Uterus (tissue), 4 donors: ENCODE results near the gene BSPH1. TPM values are rescaled to one million over a fixed set of nuclear protein-coding genes. Genes with fewer than 3 reads are reported as not detected.

Source experiments
- DNase-seq, 2 donors: peaks; one replicate each; pipeline ENCODE4 v3.0.0-alpha.2; 2019 to 2020
- H3K27ac ChIP-seq, 2 donors: fragments of 200-600 bp; sonication (generic); 1 replicate in 1 of 2; 2 replicates in 1 of 2; pipeline ENCODE4 v1.5.1; 2016 to 2018
- H3K27me3 ChIP-seq, 2 donors: fragments of 200-600 bp; sonication (generic); one replicate each; pipeline ENCODE4 v1.5.1; 2018 to 2019; ENCODE audit warnings: control low read depth in 1 of 2
- H3K36me3 ChIP-seq, 2 donors: fragments of 200-600 bp; sonication (generic); one replicate each; pipeline ENCODE4 v1.5.1; 2019; ENCODE audit warnings: control low read depth in 1 of 2
- H3K4me1 ChIP-seq, 2 donors: fragments of 200-600 bp; sonication (generic); one replicate each; pipeline ENCODE4 v1.5.1; 2018 to 2019; ENCODE audit warnings: control low read depth in 1 of 2
- H3K4me3 ChIP-seq, 2 donors: fragments of 200-600 bp; sonication (generic); 1 replicate in 1 of 2; 2 replicates in 1 of 2; pipeline ENCODE4 v1.5.1; 2018 to 2019; ENCODE audit warnings: mild to moderate bottlenecking in 1 of 2
- H3K9me3 ChIP-seq, 2 donors: fragments of 200-600 bp; sonication (generic); one replicate each; pipeline ENCODE4 v1.5.1; 2019; ENCODE audit warnings: control low read depth in 1 of 2
- CTCF ChIP-seq, 4 experiments: fragments of 200-600 bp in 2 of 4; fragments of 450-650 bp in 2 of 4; sonication (generic) in 2 of 4; IDR thresholded peaks; one replicate each; pipeline ENCODE4 v1.5.1; 2016 to 2019; ENCODE audit warnings: antibody characterized with exemption in 4 of 4, mild to moderate bottlenecking in 2 of 4, moderate library complexity in 1 of 4
- POLR2A ChIP-seq, 2 donors: fragments of 450-650 bp; IDR thresholded peaks; one replicate each; pipeline ENCODE4 v1.6.1; 2016; ENCODE audit warnings: antibody characterized with exemption in 2 of 2, mild to moderate bottlenecking in 1 of 2, moderate library complexity in 1 of 2
- intact Hi-C: fragments of 100-400 bp; cut with DNase I; formaldehyde crosslinking; loops from one replicate; pipeline ENCODE4 v1.15.1; 2023; ENCODE audit warnings: low total_unique reads
- total RNA-seq, 4 donors: library from RNA; depleted of rRNA in 3 of 4; stranded (reverse); fragments of >200 nt in 3 of 4; gene quantifications; one replicate each; pipeline versions ENCODE4 v1.1.0 to v1.2.4, GENCODE V29; 2014 to 2023
- donor health status: DM: yes; HTN: yes; CAD: no.

Gene BSPH1
- not detected for total RNA-seq

- no peak for TF ChIP-seq CTCF (IDR thresholded peaks at IDR 0.05)
- no peak for TF ChIP-seq POLR2A (IDR thresholded peaks at IDR 0.05)
- Histone ChIP-seq H3K27me3 (no peaks in the 10 kb centered on the region), H3K4me1 (no peaks in the 10 kb centered on the region)
Observed at GRCh38 chr19:47992070-47992469, at the start of gene BSPH1. Gene BSPH1 (minus strand): TSS chr19:47992170. CDS start chr19:47992081, 89 bp downstream.

GRCh38 chr19:48036765-48037164 lies 44.8 kb upstream of the BSPH1 start:
- intact Hi-C loops = no loop called here
- DNase-seq = no peak
- TF ChIP-seq CTCF (IDR thresholded peaks at IDR 0.05) (no peak), POLR2A (IDR thresholded peaks at IDR 0.05) (no peak)
- H3K27ac ChIP-seq = no peak overlapping the region
- no peak overlapping the region for H3K4me3 ChIP-seq
- no peaks in the 10 kb centered on the region for H3K4me1 ChIP-seq
- no peaks in the 10 kb centered on the region for H3K36me3 ChIP-seq
- H3K27me3 ChIP-seq = no peaks in the 10 kb centered on the region
- H3K9me3 ChIP-seq = no peaks in the 10 kb centered on the region

More at GRCh38 chr19:47992070-47992469, at the start of gene BSPH1:
- Histone ChIP-seq H3K36me3 (no peaks in the 10 kb centered on the region), H3K4me3 (no peak within 1 kb of the TSS), H3K27ac (no peak within 1 kb of the TSS), H3K9me3 (no peaks in the 10 kb centered on the region)
- intact Hi-C loops = no loop called here
- no peak for DNase-seq

- TF ChIP-seq POLR2A (IDR thresholded peaks at IDR 0.05) (no peak), CTCF (IDR thresholded peaks at IDR 0.05) (no peak)
- no peak overlapping the region for H3K4me3 ChIP-seq
- H3K4me1 ChIP-seq = no peaks in the 10 kb centered on the region
- no peak overlapping the region for H3K27ac ChIP-seq
- intact Hi-C loops = no loop called here
- no peaks in the 10 kb centered on the region for H3K9me3 ChIP-seq
- H3K36me3 ChIP-seq = no peaks in the 10 kb centered on the region
- DNase-seq = no peak
- no peaks in the 10 kb centered on the region for H3K27me3 ChIP-seq
Observed at GRCh38 chr19:48033604-48034003, 41.6 kb upstream of the BSPH1 start.

- Histone ChIP-seq H3K4me1 (no peaks in the 10 kb centered on the region), H3K4me3 (no peak overlapping the region), H3K9me3 (no peaks in the 10 kb centered on the region), H3K27me3 (no peaks in the 10 kb centered on the region), H3K27ac (no peak overlapping the region), H3K36me3 (no peaks in the 10 kb centered on the region)
- TF ChIP-seq CTCF (IDR thresholded peaks at IDR 0.05) = no peak
- intact Hi-C loops = no loop called here
- DNase-seq = no peak
Observed at GRCh38 chr19:48030073-48030472, 38.1 kb upstream of the BSPH1 start.

- Histone ChIP-seq H3K36me3 (no peaks in the 10 kb centered on the region), H3K27ac (no peak overlapping the region), H3K27me3 (no peaks in the 10 kb centered on the region), H3K4me3 (no peak overlapping the region), H3K4me1 (no peaks in the 10 kb centered on the region), H3K9me3 (no peaks in the 10 kb centered on the region)
- intact Hi-C loops = no loop called here
- TF ChIP-seq POLR2A (IDR thresholded peaks at IDR 0.05) = no peak
- no peak for TF ChIP-seq CTCF (IDR thresholded peaks at IDR 0.05)
- no peak for DNase-seq
Observed at GRCh38 chr19:48029431-48029830, 37.5 kb upstream of the BSPH1 start.
